ENCODE measurements around the gene KRT3.

DNA sequence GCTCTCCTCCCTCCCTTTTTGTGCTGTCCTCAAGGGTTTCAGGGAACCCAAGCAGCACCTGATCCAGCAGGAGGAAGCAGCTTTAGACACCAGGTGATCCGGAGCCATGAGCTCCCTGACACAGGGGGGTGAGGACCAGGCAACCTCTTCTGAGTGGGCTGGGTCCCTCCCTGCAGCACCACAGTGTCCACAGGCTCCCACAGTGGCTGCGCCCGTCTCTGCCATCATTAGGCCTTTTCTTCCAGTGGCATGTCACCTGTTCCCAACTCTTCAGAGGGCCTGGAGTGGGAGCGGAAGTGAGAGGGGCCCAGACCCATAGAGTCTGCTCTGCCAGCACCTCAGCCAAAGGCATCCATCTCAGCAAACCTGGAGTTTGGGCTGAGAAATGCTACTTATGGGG is 18.4 kb downstream of the KRT3 start:
- TF ChIP-seq, protein P1, sequence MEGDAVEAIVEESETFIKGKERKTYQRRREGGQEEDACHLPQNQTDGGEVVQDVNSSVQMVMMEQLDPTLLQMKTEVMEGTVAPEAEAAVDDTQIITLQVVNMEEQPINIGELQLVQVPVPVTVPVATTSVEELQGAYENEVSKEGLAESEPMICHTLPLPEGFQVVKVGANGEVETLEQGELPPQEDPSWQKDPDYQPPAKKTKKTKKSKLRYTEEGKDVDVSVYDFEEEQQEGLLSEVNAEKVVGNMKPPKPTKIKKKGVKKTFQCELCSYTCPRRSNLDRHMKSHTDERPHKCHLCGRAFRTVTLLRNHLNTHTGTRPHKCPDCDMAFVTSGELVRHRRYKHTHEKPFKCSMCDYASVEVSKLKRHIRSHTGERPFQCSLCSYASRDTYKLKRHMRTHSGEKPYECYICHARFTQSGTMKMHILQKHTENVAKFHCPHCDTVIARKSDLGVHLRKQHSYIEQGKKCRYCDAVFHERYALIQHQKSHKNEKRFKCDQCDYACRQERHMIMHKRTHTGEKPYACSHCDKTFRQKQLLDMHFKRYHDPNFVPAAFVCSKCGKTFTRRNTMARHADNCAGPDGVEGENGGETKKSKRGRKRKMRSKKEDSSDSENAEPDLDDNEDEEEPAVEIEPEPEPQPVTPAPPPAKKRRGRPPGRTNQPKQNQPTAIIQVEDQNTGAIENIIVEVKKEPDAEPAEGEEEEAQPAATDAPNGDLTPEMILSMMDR (IDR thresholded peaks at IDR 0.05 in 8 of 11, conservative IDR thresholded peaks at IDR 0.05 in 3 of 11) = no peak
- no peak for TF ChIP-seq POLR2A (IDR thresholded peaks at IDR 0.05)

Data from spleen (tissue), 7 donors.